T-helper 1 cell (primary cell): ENCODE results near the gene RLBP1.
A peak's percentile ranks its signal among the peaks of the same experiment; 100 is the strongest.

Experiments
- DNase-seq, 5 donors: peaks; one replicate each; pipeline ENCODE4 v3.0.0-alpha.2; 2012 to 2020

RLBP1 gene

DNA sequence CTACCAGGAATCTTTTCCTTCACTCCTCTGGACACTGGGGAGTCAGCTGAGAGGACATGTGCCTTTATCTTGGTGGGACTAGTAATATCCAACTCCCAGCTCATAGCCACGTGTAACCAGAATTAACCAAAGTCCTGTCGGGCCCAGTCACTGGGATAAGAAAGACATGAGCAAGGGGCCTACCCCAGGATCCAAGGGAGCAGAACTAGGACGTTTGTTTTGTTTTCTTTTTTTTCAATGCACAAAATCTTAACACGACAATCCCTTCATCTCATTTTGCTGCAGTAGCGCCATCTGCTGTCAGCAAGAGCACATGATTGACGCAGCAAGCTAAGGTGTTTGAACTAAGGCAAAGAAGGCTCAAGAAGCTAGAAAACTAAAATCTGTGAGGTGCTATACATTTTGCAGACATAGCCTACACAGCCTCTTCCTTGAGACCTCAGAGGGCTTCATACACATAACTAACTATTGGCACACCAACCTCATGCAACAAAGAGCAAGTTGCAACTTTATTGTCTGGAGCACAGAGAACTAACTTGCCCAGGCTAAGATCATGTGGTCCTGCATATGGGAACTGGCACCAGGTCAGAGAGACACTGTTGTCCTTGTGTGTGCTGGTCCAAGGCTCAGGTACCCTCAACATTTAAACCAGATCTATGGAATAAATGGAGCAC lies 43.6 kb downstream of the RLBP1 start:
- peak; percentile 13 to 69 (median 39) for DNase-seq

GRCh38 chr15:89177116-89177515 lies 44.3 kb downstream of the RLBP1 start:
- no peak for DNase-seq

DNA sequence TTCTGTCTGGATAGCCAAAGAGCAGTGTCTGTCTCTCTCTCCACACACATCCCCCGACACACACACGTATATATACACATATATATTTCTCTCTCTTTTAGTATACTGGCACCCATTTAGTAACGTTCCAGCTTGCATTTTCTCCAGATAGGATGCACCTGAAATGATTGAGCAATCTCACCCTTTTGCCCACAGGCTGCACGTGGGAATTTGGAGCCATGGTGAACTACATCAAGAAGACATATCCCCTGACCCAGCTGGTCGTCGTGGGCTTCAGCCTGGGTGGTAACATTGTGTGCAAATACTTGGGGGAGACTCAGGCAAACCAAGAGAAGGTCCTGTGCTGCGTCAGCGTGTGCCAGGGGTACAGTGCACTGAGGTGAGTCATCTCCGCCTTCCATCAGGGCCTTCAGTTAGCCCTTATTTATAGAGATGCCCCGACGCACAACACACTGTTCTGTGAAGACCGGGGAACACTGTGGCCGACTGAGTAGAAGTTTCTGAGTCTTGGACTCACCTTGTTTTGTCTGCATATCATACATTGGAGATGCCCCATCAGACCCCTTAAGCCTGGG lies 45.7 kb downstream of the RLBP1 start:
- DNase-seq = no peak

GRCh38 chr15:89174476-89174875 lies 46.9 kb downstream of the RLBP1 start:
- no peak for DNase-seq

GRCh38 chr15:89172921-89173320 lies 48.5 kb downstream of the RLBP1 start:
- no peak for DNase-seq

DNA sequence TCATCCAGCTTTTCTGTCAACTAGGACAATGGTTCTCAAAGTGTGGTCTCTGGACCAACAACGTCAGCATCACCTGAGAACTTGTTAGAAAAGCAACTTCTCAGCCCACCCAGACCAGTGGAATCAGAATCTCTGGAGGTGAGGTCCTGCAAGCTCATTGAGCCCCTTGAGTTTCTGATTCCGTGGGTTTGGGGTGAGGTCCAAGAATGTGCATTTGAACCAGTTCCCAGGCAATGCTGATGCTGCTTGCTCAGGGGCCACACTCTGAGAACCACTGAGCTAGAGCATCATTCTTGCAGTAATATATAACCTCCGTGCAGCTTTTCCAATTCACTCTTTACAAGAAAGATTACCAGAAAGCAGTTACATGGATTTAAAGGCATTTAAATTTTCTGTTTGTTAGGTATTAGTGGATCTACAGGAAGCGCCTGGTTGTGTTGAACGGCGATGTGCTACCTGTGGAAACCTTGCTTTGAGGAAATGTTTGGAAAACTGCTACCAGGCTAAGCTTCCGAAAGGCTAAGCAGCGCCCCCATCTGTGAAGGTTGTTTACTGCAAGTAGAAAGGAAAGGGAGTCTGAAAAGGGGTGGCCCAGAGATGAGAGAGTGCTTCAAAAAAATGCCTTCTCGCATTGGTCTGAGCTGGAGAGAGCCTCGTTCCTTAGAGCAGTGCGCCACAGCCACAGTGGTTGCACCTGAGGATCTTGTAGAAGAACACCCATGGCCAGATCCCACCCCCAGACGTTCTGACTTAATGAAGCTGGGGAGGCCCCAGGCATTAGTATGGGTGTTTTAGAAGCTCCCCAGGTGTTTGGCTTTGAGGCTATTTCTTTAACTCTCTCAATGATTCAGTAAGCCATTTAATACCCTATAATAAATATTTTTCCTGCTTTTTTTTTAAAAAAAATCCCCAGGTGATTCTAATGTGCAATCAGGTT lies 50.0 kb downstream of the RLBP1 start:
- peak in 1 of 5 donors; percentile 23 for DNase-seq

DNA sequence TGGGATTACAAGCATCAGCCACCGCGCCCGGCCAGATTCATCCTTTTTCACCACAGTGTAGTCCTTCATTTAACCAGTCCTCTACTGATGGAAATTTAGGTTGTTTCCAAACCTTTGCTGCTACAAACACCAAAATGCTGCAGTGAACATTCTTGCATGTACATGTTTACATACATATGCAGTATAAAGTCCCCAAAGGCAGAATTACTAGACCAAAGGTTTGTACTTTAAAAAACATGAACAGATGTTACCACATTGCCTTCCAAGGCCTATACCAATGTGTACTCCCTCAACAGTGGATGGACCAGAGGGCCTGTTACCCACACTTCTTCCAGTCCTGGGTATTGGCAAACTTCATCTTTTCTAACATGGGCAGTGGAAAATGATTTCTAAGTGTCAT lies 51.0 kb downstream of the RLBP1 start:
- no peak for DNase-seq

DNA sequence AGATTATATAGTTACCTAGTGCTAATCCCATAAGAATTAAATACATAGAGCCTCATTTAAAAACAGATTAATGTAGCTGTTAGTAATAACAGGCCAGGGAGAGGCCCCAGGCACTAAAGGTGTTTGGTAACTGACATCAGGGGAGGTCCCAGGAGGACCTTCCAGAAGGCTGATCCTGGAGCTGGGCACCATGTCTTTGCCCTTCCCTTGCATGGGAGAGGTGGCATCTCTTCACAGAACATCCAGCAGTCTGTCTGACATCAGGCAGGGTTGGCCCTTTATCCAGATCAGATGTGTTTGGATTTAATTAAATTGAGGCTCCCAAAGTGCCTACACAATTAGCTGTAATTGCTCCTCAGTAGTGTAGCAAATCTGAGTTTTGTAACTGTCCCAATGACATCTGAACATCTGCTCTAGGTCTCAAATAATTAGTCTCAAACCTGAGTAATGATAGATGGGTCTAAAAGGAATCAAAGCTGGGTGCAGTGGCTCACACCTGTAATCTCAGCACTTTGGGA lies 53.0 kb downstream of the RLBP1 start:
- no peak for DNase-seq

DNA sequence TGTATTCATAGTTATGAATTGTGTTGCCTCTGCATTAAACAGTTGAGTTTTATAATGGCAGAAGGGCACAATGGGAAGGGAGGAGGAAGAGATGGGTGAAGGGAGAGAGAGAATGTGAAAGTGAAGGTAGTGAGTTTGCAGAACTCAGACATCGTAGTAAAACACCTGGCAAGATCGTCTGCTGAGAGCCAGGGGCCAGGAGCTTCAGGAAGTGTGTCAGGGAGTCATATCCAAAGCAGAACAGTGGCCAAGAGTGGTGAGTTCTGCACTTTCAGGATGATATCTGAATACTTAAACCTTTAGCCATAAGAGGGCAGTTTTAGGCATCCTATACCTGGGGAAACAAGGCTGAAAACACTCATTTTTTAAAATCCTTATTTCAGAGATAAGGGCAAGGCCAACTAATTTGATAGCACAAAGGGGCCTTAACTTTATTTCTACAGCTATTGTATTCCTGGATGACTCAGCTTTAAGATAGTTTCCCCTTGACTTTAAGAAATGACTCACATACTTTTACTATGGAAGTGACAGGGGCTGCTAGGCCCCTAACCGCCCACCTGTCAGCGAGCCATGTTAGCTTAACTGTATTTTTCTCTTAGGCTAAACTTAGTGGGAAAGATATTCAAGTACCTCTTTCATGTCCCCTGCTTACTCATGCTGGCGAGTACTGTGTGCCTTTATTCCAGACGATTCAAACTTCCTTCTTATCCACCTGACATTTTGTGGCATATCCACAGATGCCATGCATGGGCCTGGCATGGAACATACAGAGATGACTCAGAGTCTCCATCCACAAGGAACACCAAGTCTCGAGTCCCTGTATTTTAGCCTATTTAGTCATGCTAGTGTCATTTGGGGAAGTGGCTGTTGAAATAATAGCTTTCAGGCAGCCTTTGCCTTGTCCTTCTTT lies 53.9 kb downstream of the RLBP1 start:
- DNase-seq = peak in 1 of 5 donors; percentile 50

- DNase-seq = no peak
Measured at GRCh38 chr15:89165677-89166076, 55.7 kb downstream of the RLBP1 start.

- no peak for DNase-seq
Measured at GRCh38 chr15:89164712-89165211, 56.6 kb downstream of the RLBP1 start.

GRCh38 chr15:89163271-89164055 lies 57.9 kb downstream of the RLBP1 start:
- DNase-seq = no peak

- no peak for DNase-seq
Measured at GRCh38 chr15:89161666-89162065, 59.7 kb downstream of the RLBP1 start.
